Thyroid gland (tissue), 4 donors: ENCODE data around the gene SMARCA4. TPM values are rescaled to one million over a fixed set of nuclear protein-coding genes. Genes with fewer than 3 reads are reported as not detected.
A peak's percentile ranks its signal among the peaks of the same experiment; 100 is the strongest.

ENCODE experiments used
- DNase-seq, 2 donors: peaks; one replicate each; pipeline ENCODE4 v3.0.0-alpha.2; 2019
- H3K27ac ChIP-seq, 3 donors: fragments of 200-600 bp; sonication (generic); 1 replicate in 2 of 3; 2 replicates in 1 of 3; pipeline ENCODE4 v1.5.1; 2016 to 2019; ENCODE audit warnings: mild to moderate bottlenecking in 1 of 3, moderate library complexity in 1 of 3
- H3K27me3 ChIP-seq: fragments of 200-600 bp; sonication (generic); one replicate; pipeline ENCODE4 v1.5.1; 2019
- H3K36me3 ChIP-seq, 2 donors: fragments of 200-600 bp; sonication (generic); one replicate each; pipeline ENCODE4 v1.5.1; 2016 to 2019
- H3K4me1 ChIP-seq, 2 donors: fragments of 200-600 bp; sonication (generic); one replicate each; pipeline ENCODE4 v1.5.1; 2017 to 2019
- H3K4me3 ChIP-seq, 3 donors: fragments of 200-600 bp; sonication (generic); replicated peaks in 1 of 3; 1 replicate in 2 of 3; 2 replicates in 1 of 3; pipeline ENCODE4 v1.5.1; 2016; ENCODE audit warnings: mild to moderate bottlenecking in 1 of 3
- H3K9me3 ChIP-seq: fragments of 200-600 bp; sonication (generic); one replicate; pipeline ENCODE4 v1.5.1; 2017
- CTCF ChIP-seq, 6 experiments: fragments of 200-600 bp in 3 of 6; fragments of 450-650 bp in 3 of 6; sonication (generic) in 3 of 6; IDR thresholded peaks; one replicate each; pipeline ENCODE4 v1.5.1; 2016 to 2019; ENCODE audit warnings: antibody characterized with exemption in 6 of 6, mild to moderate bottlenecking in 2 of 6, inconsistent platforms in 1 of 6, moderate library complexity in 1 of 6
- POLR2A ChIP-seq, 2 donors: fragments of 450-650 bp; IDR thresholded peaks; one replicate each; pipeline ENCODE4 v1.6.1; 2017; ENCODE audit warnings: antibody characterized with exemption in 2 of 2, mild to moderate bottlenecking in 2 of 2, moderate library complexity in 1 of 2
- WGBS, 2 donors: methylation state at CpG; one replicate each; pipeline ENCODE4 v1.1.5; 2017; 5-methylcytosine and 5-hydroxymethylcytosine counted together
- intact Hi-C: fragments of 100-400 bp; cut with DNase I; formaldehyde crosslinking; loops from one replicate; pipeline ENCODE4 v1.15.1; 2023
- total RNA-seq, 4 donors: library from RNA; depleted of rRNA; stranded (reverse); fragments of >200 nt; gene quantifications; one replicate each; pipeline ENCODE4 v1.2.3, GENCODE V29; 2016

Gene SMARCA4
- total RNA-seq, 4 donors from 2014 or later = 49.4 to 108 (median 89.0) TPM

GRCh38 chr19:11064831-11065303 is 104.0 kb downstream of the SMARCA4 start:
- peak; percentile 41 to 61 for DNase-seq
- intact Hi-C loops = no loop called here
- Histone ChIP-seq H3K9me3 (no peaks in the 10 kb centered on the region), H3K4me1 (peaks cover 0 to 5% of the 10 kb centered on the region in 2 donors), H3K27ac (peak overlapping the region in 1 of 3 donors; percentile 4), H3K36me3 (peaks cover 16 to 17% of the 10 kb centered on the region in 2 donors), H3K4me3 (no peak overlapping the region), H3K27me3 (no peaks in the 10 kb centered on the region)
- WGBS, 2 donors = 94 to 96% methylated on average over 5 to 7 of the region's 10 CpGs
- TF ChIP-seq CTCF (IDR thresholded peaks at IDR 0.05) = no peak
- no peak for TF ChIP-seq POLR2A (IDR thresholded peaks at IDR 0.05)

- no peak overlapping the region for H3K27ac ChIP-seq
- intact Hi-C loops = no loop called here
- no peaks in the 10 kb centered on the region for H3K27me3 ChIP-seq
- H3K9me3 ChIP-seq = no peaks in the 10 kb centered on the region
- DNase-seq = no peak
- WGBS, 2 donors = 87 to 94% methylated on average over 5 of the region's 5 CpGs
- TF ChIP-seq POLR2A (IDR thresholded peaks at IDR 0.05) (no peak), CTCF (IDR thresholded peaks at IDR 0.05) (no peak)
- H3K4me3 ChIP-seq = no peak overlapping the region
- peaks cover 0 to 5% of the 10 kb centered on the region in 2 donors for H3K4me1 ChIP-seq
- H3K36me3 ChIP-seq = peaks cover 7 to 8% of the 10 kb centered on the region in 2 donors
These were observed 105.5 kb downstream of the SMARCA4 start for GRCh38 chr19:11066326-11066725.

- intact Hi-C loops = no loop called here
- peaks cover 0 to 5% of the 10 kb centered on the region in 2 donors for H3K4me1 ChIP-seq
- no peak overlapping the region for H3K27ac ChIP-seq
- no peak overlapping the region for H3K4me3 ChIP-seq
- H3K9me3 ChIP-seq = no peaks in the 10 kb centered on the region
- TF ChIP-seq POLR2A (IDR thresholded peaks at IDR 0.05) (no peak), CTCF (IDR thresholded peaks at IDR 0.05) (no peak)
- DNase-seq = no peak
- H3K36me3 ChIP-seq = peaks cover 0 to 2% of the 10 kb centered on the region in 2 donors
- 97 to 98% methylated on average over 8 of the region's 8 CpGs for WGBS, 2 donors
- no peaks in the 10 kb centered on the region for H3K27me3 ChIP-seq
These were observed 106.7 kb downstream of the SMARCA4 start for GRCh38 chr19:11067356-11068113.

GRCh38 chr19:11069561-11069960 is 108.7 kb downstream of the SMARCA4 start:
- intact Hi-C loops = no loop called here
- Histone ChIP-seq H3K4me3 (no peak overlapping the region), H3K27me3 (no peaks in the 10 kb centered on the region), H3K27ac (no peak overlapping the region), H3K9me3 (no peaks in the 10 kb centered on the region), H3K4me1 (peaks cover 0 to 5% of the 10 kb centered on the region in 2 donors), H3K36me3 (no peaks in the 10 kb centered on the region)
- no peak for DNase-seq
- 78 to 89% methylated on average over 9 of the region's 9 CpGs for WGBS, 2 donors
- no peak for TF ChIP-seq CTCF (IDR thresholded peaks at IDR 0.05)
- TF ChIP-seq POLR2A (IDR thresholded peaks at IDR 0.05) = no peak

GRCh38 chr19:11070123-11070522 is 109.3 kb downstream of the SMARCA4 start:
- H3K27ac ChIP-seq = no peak overlapping the region
- intact Hi-C loops = no loop called here
- H3K27me3 ChIP-seq = no peaks in the 10 kb centered on the region
- no peaks in the 10 kb centered on the region for H3K9me3 ChIP-seq
- H3K4me3 ChIP-seq = no peak overlapping the region
- H3K4me1 ChIP-seq = peaks cover 0 to under 1% of the 10 kb centered on the region in 2 donors
- 93 to 94% methylated on average over 4 of the region's 4 CpGs for WGBS, 2 donors
- no peak for DNase-seq
- no peaks in the 10 kb centered on the region for H3K36me3 ChIP-seq
- TF ChIP-seq POLR2A (IDR thresholded peaks at IDR 0.05) (no peak), CTCF (IDR thresholded peaks at IDR 0.05) (no peak)
